Omental fat pad (tissue), 4 donors: ENCODE results near the gene EBF3. TPM values are rescaled to one million over a fixed set of nuclear protein-coding genes. Genes with fewer than 3 reads are reported as not detected.

Experiments used
- ATAC-seq: fragments of 150-250 bp; one replicate; pipeline ENCODE4 v1.9.1; 2016; ENCODE audit warnings: mild to moderate bottlenecking, moderate library complexity; ENCODE audit not compliant: low FRiP score
- DNase-seq: peaks from one replicate; pipeline ENCODE4 v3.0.0-alpha.2; 2019; ENCODE audit warnings: low spot score
- total RNA-seq, 4 donors: library from RNA; depleted of rRNA; stranded (reverse); fragments of >200 nt; gene quantifications; one replicate each; pipeline ENCODE4 v1.1.0, GENCODE V29; 2016
- TF ChIP-seq, protein P1 (sequence below), 3 donors: fragments of 450-650 bp; IDR thresholded peaks; one replicate each; pipeline ENCODE4 v1.5.1; 2016 to 2017; ENCODE audit warnings: antibody characterized with exemption in 3 of 3, mild to moderate bottlenecking in 3 of 3, moderate library complexity in 2 of 3

Gene EBF3
- total RNA-seq, 4 donors from 2014 or later, result 4.0 to 50.8 (median 18.8) TPM

DNA sequence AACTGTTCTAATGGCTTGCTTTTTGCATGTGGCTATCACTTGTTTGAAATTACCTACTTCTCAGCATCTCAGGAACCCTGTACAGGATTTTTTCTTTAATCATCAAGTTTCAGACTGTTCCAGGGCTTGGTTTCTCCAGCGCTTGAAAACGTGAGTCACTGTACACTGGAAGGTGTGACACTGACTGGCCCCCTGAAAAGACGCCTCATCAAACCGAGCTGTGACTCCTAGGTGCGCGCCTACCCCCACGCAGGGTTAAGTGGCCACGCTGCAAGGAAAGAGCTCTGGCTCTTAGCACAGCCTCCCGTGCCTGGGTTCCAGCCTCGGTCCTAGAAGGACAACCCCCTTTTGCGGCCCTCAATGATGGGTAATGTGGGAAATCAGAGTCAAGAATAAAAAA, 81.0 kb downstream of the EBF3 start:
- TF ChIP-seq, protein P1, sequence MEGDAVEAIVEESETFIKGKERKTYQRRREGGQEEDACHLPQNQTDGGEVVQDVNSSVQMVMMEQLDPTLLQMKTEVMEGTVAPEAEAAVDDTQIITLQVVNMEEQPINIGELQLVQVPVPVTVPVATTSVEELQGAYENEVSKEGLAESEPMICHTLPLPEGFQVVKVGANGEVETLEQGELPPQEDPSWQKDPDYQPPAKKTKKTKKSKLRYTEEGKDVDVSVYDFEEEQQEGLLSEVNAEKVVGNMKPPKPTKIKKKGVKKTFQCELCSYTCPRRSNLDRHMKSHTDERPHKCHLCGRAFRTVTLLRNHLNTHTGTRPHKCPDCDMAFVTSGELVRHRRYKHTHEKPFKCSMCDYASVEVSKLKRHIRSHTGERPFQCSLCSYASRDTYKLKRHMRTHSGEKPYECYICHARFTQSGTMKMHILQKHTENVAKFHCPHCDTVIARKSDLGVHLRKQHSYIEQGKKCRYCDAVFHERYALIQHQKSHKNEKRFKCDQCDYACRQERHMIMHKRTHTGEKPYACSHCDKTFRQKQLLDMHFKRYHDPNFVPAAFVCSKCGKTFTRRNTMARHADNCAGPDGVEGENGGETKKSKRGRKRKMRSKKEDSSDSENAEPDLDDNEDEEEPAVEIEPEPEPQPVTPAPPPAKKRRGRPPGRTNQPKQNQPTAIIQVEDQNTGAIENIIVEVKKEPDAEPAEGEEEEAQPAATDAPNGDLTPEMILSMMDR (IDR thresholded peaks at IDR 0.05), result no peak
- ATAC-seq, result no peak
- DNase-seq, result no peak

DNA sequence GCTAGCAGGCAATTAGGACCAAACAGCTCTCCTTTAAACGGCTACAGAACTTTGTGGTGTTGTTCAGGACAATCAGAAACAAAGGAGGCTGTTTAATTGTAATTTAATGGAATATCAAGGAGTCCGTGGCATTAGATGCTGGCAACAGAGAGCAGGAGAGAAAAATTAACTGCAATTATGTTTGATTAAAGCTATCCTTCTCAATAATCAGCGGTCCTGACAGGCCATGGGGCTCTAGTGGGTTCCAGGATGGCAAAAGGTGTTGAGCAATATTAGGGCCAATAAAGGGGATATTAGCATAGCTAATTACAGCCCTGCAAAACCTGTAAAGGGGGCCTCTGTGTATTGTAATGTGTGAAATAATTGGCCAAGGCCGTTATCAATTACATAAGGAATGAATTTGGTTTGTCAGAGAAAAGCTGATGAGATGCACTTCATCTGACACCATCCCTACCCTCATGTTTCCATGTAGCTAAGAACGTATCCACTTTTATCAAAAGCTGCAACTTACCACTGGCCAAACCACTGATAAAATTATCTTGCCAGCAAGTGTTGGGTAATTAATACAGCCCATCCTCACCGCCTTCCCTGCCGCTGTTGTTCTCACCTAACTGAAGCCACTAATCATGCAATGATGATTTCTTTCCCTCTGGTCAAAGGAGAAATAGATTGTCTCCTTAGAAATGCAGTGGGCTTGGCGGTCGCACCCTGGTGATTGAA, 81.6 kb downstream of the EBF3 start:
- DNase-seq, result no peak
- no peak for ATAC-seq
- TF ChIP-seq, protein P1 (IDR thresholded peaks at IDR 0.05), result no peak

DNA sequence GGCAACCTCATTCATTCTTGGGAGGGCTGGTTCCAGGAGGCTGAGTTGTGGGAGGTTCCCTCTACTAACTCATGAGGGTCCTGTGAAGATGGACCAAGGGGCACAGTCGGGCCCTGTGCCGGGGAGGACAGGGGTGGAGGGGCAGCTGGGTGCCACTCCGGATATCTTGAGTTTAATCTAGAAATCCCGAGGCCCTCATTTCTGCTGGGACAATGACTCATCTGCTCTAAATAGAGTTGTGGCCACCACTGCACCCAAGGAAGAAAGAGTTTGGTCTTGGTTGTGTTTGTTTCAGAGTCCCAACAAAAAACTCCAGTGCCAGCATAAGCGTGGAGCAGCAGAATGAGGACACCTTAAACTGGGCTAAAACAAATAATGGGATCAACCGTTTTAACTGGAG, 82.4 kb downstream of the EBF3 start:
- DNase-seq, result no peak
- ATAC-seq, result no peak
- TF ChIP-seq, protein P1 (IDR thresholded peaks at IDR 0.05), result no peak

DNA sequence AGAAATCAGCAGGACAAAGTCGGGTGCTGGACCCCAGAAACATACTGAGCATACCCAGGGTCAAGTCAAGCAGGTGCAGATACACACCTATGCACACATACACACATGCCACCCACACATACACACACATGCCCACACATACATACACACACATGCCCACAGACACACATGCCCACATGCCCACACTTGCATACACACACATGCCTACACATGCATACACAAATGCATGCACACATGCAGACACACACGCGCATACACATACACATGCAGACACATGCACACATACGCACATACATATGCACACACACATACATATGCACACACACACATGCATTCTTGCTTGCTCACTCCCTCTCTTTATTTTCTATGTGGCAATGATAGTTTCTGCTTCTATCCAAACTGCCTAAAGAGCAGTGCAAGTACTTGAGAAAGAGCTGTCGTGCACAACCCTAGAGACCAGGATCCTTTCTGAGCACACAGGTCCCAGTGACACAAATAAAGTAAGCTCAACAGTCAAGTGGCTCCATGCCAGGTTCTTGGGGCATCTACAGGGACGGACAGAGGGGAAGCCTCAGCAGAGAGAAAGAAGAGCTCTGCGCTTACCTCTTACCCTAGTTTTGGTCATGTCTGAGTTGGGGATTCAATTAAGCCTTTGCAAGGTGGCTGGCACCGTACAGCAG, 83.7 kb downstream of the EBF3 start:
- no peak for ATAC-seq
- no peak for DNase-seq
- TF ChIP-seq, protein P1 (IDR thresholded peaks at IDR 0.05), result no peak

DNA sequence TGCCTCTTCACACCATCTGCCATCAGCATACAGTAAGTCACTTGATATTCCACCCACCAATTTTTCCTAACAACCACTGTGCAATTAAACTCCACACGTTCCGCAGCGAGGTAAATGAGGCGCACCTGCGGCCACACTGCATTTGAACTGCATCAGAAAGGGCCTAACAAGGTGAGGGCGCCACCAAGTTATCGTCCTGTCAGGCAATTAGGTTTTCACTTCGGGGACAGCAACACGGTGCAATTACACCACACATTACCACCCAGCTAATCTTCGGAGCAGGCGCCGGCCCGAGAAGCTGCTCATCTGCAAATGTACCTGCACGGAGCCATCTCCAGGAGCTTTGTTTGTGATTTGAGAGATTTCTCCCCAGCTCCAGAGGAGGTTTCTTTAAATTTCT, 84.4 kb downstream of the EBF3 start:
- TF ChIP-seq, protein P1 (IDR thresholded peaks at IDR 0.05), result no peak
- ATAC-seq (no peak), DNase-seq (no peak)

DNA sequence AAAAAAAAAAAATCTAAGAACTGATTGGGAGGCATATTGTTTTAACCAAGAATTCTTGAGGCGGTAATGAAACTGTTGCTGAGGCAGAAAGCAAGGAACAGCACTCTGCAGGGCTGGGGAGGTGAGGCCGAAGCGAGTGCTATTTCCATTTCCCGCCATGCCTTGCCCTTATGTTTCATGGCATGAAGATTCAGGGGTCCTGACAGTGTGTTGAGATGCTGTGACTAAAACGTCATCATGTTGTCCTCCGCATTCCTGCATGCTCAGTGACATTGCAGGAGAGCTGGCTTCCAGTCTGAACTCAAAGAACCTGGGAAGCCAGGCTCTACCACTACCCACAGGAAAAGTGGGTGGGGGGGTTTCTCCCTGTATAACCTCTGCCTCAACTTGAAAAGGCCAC, 85.2 kb downstream of the EBF3 start:
- DNase-seq (no peak), ATAC-seq (no peak)
- TF ChIP-seq, protein P1 (IDR thresholded peaks at IDR 0.05), result no peak
